Urothelium cell line (cell line): Measurements from ENCODE around the gene QSOX2.

Experiments used
- DNase-seq: peaks from one replicate; pipeline ENCODE4 v3.0.0; 2011; ENCODE audit warnings: low spot score, mixed read lengths
- FAIRE-seq: peaks from 2 replicates; lab custom pipeline; 2011; peaks lifted over from hg19 to GRCh38; lab: Jason Lieb, UNC

Gene QSOX2, protein sequence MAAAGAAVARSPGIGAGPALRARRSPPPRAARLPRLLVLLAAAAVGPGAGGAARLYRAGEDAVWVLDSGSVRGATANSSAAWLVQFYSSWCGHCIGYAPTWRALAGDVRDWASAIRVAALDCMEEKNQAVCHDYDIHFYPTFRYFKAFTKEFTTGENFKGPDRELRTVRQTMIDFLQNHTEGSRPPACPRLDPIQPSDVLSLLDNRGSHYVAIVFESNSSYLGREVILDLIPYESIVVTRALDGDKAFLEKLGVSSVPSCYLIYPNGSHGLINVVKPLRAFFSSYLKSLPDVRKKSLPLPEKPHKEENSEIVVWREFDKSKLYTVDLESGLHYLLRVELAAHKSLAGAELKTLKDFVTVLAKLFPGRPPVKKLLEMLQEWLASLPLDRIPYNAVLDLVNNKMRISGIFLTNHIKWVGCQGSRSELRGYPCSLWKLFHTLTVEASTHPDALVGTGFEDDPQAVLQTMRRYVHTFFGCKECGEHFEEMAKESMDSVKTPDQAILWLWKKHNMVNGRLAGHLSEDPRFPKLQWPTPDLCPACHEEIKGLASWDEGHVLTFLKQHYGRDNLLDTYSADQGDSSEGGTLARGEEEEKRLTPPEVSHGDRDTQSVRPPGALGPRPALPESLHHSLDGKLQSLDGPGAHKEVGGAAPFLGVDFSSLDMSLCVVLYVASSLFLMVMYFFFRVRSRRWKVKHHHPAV

DNA sequence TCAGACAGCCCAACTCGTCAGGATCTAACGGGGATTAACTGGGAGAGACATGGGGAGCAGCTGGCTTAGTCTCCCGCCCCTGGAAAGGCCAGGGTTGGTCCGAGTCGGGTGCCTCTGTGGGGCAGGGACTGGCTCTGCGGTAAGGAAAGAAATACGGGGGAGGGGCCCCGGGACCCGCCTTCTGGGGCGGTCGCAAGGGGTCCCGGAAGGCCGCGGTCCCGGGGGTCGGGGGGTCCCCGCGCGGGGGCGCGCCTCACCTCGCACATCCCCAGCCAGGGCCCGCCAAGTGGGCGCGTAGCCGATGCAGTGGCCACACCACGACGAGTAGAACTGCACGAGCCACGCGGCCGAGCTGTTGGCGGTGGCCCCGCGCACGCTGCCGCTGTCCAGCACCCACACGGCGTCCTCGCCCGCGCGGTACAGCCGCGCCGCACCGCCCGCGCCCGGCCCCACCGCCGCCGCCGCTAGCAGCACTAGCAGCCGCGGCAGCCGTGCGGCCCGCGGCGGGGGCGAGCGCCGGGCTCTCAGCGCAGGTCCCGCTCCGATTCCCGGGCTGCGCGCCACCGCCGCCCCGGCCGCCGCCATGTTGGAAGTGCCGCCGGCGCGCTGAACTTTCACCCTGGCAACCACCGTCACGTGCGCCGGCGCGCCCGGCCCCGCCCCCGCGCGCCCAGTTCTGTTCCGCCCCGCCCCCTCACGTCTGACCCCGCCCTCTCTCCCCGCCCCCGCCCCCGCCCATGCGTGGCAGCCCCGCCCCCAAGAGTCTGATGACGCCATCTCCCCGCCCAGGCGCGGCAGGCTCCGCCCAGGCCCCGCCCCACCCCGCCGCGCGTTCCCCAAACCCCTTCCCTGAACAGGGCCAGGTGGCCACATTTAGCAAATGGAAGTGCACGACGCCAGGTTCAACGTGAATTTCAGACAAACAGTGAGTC is at the start of gene QSOX2:
Gene QSOX2, minus strand, starts transcription at position 594 of the 932 bp plus-strand sequence. Its CDS starts 9 bp downstream, at position 585.
- peak; percentile 93 for DNase-seq
- FAIRE-seq = no peak

DNA sequence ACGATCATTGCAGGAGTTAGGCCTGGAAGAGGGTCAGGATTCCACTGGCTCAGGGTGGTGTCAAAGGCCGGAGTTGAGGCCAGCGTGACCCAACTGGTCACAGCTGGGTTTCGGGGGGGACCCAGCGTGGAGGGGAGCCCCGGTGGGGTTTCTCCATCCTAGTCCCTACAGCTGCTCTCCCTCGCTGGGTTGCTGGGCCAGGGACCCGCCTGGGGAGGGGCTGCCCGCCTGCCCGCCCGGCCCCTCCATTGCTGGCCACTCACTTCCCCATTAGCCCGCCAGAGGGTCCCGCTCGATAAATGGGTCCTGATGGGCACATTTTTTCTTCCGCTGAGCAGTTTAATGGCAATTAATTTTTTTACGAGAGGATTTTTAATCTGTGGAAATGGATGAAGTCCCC is 49.4 kb upstream of the QSOX2 start:
- DNase-seq (no peak), FAIRE-seq (no peak)

DNA sequence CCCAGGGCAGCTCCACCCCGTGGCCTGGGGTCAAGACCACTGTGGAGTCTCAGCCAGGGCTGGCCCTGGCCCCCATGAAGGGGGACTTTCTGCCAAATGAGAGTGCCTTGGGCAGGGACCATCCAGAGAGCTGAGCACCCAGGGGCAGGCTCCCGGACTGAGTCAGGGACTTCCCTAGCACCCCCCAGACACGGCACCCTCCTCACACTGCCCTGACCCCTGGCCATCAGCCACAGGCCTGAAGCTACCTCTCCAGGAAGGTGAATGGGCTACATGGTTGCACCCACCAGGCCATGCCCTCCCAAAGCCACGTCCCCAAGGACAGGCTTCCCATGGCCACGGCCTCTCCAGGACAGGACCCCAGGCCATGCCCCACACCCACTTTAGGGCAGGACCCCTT is 48.8 kb upstream of the QSOX2 start:
- FAIRE-seq (no peak), DNase-seq (no peak)

DNA sequence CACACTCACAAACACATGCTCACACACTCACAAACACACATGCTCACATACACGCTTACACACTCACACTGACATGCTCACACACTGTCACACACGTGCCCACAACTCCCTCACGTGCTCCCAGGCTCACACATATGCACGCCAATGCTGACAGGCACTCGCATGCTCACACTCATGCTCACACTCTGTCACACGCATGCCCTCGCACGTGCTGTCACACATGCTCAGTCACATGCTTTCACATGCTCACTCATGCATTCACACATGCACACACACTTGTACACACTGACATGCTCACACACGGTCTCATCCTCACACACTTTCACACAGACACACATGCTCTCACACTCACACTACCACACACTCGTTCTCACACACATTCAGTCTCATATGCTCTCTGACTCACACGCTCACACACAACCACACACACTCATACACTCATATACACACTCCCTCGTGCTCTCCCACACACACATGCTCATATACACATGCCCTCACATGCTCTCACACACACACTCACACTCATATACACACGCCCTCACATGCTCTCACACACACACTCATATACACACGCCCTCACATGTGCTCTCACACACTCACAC is 48.0 kb upstream of the QSOX2 start:
- FAIRE-seq (no peak), DNase-seq (no peak)

DNA sequence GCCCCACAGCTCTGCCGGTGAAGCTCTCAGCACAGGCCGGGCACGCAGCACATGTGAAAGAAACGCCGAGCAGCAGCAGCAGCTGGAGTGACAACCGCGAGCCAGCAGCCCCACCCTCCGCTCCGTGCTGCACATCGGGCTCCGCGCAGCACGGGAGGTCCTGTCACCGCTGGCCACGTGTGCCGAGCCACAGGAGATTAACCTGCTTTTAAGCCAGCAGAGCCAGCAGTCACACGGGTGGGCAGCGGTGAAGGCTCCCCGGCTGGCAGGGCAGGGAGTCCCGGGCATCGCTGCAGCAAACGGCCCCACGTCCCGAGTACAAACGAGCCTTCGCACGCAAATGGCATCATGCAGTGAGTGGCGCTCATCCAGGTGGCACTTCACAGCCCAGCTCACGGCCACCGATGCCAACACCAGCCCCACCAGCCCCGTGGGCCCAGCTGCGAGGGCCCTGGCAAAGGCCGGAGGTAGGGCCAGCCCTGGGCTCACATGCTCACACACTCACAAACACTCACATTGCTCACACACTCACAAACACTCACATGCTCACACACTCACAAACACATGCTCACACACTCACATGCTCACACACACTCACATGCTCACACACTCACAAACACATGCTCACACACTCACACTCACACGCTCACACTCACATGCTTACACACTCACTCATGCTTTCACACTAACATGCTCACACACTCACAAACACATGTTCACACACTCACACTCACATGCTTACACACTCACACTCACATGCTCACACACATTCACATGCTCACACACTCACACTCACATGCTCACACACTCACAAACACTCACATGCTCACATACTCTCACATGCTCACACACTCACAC is 47.2 kb upstream of the QSOX2 start:
- DNase-seq = no peak
- FAIRE-seq = no peak

DNA sequence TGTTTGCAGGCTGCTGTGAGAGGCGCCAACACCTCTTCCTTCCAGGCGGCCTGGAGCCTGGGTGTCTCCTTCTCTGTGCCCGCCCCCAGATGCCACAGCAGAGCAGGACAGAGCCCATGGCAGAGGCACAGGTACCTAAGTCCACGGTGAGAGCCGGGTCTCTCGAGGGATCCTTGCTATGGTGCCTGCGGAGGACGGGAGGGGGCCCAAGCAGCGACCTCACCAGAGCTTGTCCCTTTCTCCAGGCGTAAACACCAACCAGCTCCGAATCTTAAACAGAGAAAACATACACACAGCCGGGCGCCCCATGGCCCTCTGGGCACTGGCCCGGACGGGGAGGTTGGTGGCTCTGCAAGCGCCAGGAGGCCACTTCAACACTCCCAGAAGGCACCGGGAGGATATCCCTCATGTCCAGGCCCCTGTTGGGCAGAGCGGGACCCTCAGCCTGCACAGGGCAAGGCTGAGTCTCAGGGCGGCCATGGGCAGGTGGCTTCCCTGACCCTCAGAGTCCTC is 46.5 kb upstream of the QSOX2 start:
- DNase-seq (no peak), FAIRE-seq (no peak)

DNA sequence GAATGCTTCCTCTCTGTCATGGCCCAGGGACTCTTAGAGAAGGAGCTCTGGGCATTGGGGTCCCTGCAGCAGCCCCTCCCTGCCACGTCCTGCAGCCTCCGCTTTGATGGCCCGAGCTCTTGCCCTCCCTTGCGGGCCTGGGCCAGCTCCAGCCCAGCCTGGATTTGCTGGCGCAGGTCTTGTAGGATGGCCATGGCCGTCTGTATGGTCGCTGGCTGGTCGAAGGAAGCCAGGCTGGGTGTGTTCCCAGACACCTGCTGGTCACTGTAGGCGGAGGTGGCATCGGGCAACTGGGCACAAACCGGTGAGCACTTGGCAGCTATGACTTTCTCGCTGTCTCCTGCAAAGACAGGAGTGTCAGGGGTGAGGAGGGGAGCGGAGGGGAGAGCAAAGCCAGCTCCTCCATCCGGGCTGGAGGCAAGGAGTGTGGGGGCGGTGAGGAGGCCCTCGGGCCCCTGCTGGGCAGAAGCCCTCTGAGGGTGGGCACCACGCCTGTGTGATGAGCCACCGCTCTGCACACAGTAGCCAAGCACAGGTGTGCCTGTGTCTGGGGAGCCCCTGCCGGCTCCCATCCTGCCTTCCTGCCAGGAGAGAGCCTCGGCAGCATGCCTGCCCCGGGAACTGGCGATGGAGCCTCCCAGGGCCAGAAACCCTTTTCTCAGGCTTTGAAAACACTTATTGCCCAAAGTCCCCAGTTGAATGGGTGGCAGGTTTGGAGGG is 45.9 kb upstream of the QSOX2 start:
- FAIRE-seq = no peak

DNA sequence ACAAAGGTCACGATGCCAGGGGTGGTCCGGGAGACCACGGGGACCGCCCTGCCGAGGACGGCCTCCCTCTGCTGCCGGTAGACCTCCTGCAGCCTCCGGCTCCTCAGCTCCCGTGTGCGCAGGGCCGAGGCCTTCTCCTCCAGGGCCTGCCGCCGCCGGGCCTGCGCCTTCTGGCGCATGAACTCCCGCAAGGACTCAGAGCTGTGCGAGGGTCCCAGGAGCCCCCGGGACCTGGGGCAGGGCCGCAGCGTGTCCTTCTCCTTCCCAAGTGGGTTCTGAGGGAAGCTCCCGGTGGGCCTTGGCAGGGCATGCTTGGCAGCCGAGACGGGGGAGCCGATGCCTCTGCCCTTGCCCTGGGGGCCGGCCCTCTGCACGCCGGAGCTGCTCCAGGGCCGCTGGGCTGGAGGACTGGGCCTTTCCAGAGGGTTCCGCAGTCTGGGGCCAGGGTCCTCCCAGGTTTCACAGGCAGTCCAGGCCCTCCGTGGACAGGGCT is 44.9 kb upstream of the QSOX2 start:
- DNase-seq (no peak), FAIRE-seq (no peak)

More for the DNA sequence above, 45.9 kb upstream of the QSOX2 start:
- no peak for DNase-seq

DNA sequence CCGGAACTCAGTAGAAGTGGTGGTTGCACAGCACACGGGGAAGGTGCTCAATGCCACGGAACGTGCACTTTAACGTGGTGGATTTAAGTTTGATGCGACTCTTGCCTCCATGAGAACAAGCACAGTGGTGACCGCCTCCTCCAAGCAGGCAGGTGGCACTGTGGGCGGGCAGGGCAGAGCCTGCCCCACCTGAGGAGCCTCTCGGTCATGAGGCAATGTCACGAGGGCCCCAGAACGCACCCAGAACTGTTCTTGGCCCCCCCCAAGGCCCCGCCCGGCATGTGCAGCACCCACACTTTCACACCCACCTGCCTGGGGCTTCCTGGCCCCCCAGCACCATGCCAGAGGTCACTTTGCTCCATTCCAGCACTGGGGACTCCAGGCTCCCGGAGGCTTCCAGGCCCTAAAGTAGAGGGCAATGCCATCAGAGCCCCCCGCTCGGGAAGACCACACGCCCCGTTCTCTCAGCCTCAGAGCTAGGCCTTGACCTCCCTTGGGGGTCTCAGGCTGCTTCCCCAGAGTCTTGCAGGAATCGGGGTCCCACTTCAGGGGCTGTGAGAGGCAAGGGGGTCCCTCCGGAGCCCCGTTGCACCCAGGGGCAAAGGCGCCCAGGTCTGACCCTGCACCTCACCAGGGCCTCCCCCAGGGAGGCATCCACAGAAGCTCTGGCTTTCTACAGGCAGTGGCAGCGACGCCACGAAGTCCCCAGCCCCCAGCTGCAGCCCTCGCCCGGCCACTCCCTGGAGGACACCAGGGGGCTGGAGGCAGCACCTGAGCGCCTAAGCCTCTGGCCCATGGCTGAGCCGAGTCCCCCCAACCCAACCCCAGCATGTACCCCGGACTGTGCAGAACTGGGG is 44.3 kb upstream of the QSOX2 start:
- FAIRE-seq = no peak
- DNase-seq = no peak

DNA sequence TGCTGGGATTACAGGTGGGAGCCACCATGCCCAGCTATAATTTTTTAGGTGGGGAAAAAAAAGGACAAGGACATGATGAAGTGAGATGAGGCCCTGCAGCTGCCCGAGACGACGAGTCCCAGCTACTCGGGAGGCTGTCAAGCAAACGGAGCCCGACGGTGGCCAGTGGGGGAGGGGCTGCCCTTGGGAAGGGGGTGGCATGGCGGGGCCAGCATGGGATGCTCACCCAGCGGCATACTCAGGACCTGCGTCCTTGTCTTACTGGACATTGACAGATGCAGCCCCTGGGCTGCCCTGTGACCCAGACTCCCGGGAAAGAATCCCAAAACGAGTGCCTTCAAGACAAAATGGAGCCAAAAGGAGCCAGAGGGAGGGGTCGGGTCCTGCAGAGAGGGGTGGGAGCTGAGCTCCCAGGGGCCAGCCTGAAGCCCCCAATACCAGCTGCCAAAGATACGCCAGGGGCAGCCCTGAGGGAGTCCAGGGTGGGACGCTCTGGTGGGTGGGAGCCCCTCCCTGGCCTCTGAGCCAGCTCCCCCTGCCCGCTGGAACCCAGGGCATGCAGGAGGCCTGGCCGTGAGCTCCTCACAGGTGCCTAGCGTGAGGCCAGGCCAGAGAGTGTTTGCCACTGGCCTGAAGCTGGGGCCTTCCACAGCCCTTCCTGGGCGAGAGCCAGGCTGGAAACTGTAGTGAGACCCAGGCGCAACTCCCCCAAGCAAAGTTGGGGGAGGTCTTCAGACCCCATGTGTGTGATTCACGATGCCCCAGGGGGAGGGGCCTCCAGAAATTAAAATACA is 42.5 kb upstream of the QSOX2 start:
- FAIRE-seq = no peak
- no peak for DNase-seq

DNA sequence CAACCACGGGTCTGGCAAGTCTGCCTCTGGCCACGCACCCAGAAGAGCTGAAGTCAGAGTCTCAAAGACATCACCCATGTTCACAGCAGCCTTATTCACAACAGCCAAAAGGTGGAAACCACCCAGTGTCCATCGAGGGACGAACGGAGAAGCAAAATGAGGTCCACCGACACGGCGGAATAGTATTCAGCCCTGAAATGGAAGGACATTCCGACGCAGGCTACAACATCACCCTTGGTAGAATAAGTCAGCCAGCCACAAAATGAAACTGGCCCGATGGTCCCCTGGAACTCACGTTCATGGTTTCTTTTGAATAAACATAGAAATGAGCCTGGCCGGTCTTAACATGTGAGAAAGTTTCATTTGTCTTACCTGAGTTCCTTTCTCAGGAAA is 41.4 kb upstream of the QSOX2 start:
- no peak for FAIRE-seq
- no peak for DNase-seq

DNA sequence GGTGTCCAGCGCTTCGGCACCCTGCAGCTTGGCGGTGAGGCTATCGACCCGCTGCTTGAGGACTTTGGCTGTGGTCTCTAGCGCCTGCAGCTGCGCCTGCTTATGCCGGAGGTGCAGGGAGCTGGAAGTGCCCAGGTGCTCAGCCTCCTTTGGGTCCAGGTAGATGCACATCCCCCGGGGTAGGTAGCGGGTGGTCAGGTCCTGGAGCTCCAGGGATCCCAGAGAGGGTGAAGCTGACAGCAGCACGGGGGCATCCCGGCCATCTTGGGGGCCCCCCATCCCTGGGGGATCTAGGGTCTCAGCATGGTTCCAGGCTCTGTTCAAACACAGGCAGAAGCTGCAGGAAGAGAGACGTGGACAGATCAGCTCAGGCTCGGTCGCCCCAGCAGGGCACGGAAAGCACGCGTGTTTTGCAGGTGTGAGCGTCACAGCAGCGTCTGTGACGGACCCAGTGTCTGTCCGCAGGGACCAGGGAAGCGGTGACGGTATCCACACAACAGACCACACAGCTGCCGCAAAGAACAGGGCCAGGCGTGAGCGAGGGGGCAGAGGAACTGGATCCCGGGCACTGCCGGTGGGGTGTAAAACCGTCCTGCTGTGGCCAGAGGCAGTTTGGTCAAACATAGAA is 40.9 kb upstream of the QSOX2 start:
- FAIRE-seq (no peak), DNase-seq (no peak)

DNA sequence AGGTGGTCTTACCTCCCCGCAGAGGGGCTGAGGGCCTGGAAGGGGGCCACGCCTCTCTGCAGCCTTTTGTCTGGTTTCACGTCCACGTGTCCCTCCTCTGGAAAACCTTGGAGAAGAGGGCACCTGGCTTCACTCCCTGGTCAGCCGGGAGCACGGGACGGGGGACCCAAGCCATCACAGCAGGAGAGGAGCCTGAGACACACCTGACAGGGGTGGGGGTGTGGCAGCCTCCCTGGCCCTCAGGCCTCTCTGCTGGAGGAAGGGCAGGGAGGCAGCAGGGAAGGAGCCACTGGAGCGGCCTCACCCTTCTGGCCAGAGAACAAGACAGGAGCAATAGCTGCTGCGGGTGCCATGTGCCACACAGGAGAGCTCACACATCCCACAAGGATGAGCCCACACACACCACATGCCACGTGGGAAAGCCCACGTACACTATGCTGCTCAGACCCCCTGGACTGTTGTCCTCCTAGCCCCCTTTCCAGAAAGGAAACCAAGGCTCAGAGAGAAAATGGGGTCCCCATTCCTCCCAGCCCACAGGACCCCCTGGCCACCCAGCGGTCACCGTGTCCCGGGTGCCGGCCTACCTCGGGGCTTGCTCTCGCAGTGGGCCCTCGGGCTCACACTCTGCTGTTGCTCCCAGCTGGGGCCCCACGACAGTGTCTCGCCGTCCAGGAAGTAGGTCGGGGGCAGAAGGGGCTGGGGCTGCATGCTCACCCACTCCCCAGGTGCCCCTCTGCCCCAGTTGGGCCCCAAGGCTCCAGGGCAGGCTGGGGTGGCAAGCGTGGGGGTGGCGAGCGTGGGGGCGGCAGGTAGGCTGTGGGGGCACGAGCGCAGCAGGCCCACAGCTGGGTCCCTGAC is 40.1 kb upstream of the QSOX2 start:
- FAIRE-seq = no peak
- no peak for DNase-seq

DNA sequence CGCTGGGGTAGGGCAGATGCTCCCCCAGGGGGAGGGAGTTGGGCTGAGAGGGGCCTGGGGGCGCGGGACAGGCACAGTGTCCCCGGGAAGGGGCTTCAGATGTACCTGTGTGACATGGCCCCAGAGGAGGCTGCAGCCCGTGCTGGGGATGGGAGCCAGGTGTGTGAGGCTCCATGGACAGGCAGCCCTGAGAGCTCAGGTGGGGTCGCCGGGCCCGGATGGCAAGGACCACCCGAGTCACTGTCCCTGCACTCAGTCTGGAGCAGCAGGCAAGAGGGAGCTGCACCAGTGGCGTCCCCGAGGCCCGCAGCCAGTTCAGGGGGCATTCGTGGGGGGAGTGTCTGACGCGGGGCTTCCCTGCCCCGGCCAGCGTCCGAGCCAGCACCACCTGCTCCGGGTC is 39.3 kb upstream of the QSOX2 start:
- FAIRE-seq = no peak
- no peak for DNase-seq

DNA sequence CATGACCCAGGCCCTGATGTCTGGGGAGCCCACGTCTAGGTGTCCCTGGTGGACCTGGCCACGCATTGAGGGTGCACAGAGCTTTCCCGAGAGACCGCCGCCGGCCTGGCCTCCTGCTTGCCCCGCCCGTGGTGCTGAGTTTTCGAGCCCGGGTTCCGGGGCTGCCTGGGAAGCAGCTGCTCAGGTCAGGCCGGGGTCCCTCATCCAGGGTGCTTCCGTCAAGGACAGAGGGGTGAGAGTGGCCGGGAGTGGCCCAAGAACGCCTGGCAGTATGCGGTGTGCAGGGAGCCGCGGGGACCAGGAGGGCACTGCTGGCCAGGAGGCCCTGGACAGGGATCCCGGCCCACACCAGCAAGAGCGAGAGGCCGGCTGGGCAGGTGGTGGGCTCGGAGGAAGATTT is 38.7 kb upstream of the QSOX2 start:
- DNase-seq (no peak), FAIRE-seq (no peak)
